HG02763 (cell line): ENCODE measurements around the gene RASA3.

Experiments used
- ATAC-seq: cut with Tn5 transposase; IDR thresholded peaks from one replicate; pipeline ENCODE4 v1.9.1; 2021; ENCODE audit warnings: mild to moderate bottlenecking, moderate library complexity; ENCODE audit not compliant: unreplicated experiment

The RASA3 gene

DNA sequence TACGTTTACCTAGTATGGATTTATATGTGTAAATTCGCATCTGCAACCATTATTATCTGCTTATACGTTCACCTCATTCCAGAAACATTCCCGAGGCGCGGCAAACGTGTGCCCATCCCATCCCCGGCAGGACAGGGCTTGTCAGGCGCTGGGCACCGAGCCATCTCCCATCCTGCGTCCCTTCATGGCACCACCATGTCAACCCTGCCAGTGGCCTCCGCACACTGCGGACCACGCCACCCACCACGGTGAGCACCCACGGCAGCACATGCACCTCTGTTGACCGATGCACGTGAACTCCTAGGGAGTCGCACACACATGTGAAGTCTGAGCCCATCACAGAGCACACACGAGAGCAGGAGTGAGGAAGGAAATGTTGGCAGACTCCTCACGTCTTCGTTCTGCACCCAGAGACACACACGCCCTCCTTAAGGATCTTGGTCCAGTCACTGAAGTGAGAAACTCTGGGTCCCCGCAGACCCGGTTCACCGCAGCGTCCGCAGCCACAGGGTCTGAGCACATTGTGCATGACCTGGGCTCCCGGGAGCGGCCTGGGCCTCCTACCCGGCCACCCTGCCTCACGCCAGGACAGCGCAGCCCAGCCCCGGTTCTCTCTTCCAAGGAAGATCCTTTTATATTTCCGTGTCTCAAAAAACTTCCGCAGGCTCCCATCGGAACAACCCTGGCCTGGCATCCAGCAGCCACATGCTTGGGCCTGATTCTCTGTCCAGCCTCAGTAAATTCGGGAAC, 90.2 kb downstream of the RASA3 start:
- ATAC-seq: no peak

DNA sequence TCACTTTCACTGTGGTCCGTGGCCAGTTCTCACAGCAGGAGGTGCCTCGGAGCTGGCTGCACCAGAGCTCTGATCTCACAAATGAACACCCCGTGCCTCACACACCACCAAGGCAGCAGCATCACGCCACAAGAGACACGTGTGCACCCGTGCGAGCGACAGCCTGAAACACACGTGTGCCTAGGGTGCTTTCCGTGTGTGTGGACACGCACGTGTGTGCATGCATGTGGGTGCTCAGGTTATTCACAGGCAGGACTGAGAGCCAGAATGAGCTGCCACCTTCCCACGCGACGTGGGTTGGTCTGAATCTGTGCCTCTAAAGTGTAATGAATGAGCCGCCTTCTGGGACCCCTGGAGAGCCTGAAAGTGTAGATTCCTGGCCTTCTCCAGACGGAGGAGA, 90.9 kb downstream of the RASA3 start:
- ATAC-seq: no peak

DNA sequence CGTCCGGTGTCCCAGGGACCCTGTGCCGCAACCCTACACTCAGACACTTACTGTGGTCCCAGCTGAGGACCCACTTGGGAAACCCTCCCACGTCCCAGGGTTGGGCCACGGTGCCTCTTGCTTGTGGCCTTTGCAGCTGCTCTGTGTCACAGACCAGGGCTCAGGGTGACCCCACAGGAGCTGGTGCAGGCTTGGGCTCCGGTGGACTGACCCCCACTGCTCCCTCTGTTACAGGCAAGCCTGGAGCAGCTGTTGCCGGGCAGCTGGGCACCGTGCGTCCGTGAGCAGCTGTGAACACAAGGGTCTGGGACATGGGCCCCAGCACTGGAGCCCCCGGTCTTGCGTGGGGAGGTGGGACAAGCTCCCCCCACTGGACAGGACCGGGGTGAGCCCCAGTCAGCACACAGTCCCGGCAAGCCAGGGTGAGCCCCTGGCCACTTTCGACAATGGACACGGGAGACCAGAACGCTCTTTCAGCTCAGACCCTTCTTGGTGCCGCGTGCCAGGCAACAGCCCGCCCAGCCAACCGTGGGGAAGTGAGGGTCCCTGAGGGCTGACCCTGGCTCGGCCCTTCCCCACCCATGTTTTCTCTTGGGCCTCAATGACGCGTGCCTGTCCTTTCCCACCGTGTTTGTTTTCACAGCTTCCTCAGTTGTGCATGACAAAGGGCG, 92.8 kb downstream of the RASA3 start:
- ATAC-seq: no peak

DNA sequence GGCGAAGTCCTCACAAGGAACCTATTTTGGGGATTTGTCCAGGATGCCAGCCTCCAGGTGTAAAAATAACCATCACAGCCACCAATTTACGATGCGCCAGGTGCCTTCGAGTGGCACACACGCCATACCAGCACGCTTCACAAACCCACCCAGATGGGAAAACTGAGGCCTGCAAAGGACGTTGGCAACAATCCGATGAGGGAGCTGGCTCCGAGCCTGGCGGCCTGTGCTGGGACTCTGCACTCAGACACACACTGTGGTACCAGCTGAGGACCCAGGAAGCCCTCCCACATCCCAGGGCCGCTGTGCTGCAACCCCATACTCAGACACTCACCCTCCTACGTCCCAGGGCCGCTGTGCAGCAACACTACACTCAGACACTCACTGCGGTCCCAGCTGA, 93.5 kb downstream of the RASA3 start:
- ATAC-seq: no peak

DNA sequence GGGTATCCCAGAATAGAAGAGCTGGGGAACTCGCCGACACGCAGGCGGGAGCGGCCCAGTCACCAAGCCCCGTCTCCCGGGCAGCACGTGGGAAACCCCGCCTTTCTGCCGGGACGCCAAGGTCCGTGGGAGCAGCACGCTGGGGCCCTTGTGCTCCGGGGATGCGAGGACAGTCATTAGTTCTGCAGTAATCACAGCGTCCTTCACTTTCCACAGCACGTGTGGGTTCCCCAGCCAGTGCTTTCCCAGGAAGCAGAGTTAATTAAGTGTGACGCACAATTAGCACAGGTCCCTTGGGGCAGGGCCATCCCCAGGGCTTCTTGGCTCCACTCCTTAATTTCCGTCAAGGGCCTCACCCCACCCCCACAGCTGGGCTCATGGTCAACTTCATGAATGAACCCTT, 94.2 kb downstream of the RASA3 start:
- no peak for ATAC-seq

DNA sequence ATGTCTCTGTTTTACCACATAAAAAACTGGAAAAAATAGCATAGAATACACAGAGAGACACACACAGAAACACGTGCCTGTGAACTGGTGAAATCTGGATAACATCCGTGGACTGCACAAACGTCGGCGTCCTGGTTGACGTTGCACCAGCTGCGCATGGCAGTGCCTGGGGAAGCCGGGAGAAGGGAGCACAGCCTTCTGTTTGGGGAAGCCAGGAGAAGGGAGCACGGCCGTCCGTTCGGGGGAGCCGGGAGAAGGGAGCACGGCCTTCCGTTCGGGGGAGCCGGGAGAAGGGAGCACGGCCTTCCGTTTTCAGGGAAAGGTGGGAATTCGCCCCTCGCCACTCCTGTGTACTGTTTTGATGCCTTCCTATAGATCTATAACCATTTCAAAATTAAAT, 94.7 kb downstream of the RASA3 start:
- no peak for ATAC-seq

DNA sequence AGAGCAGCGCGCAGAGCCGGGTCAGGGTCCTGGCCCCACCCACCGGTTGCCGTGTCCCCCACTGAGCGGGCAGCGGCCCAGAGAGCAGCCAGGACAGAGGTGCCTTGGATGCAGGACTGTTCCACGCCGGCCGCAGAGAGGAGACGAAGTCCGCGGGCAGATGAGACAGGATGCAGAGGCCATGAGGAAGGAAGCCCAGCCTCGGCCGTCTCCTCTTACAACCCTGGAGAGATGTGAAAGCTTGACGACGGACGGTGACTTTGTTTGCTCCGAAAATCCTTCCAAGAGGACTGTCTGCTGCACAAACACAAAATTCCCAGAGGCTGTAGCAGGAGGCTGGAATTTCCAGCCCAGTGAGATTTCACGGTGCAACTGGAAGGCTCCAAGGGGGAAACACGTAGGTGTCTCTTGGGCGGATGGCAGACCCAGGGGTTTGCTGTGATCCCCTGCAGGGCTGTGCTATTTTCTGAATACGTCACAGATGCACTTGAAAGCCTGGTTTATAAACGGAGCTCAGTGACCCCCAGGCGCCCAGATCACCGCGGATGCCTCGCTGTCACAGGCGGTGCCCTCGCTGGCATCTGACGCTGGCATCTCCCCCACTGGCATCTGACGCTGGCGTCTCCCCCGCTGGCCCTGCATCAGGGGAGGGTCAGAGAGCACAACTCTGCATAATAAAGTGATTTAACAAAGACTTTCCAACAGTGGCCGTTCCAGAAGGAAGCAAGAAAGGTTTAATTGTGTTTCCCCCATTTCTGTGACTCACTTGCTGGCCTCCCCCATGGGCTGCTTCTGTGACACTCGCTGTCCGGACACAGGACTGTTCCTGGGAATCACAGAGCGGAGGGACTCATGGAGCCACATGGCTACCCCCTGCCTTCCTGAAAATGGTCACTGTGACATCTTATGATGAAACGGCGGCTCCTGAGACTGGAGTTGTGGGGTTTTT, 96.6 kb downstream of the RASA3 start:
- no peak for ATAC-seq

DNA sequence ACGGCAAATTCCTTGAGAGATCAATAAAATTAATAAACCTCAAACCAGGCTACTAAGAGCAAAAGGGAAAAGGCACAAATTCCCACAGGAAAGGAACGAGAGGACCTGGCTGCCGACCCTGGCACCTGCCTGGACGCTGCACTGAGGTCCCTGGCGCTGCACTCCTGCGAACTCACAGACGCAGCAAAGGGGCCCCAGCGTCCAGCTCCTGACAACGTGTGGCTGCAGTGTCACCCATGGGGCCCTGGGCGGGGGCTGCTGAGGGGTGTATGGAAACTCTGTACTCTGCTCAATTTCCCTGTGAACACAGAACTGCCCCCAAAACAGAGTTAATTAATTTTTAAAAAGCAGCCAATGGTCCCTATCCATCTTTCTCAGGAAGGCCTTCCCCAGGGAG, 97.2 kb downstream of the RASA3 start:
- ATAC-seq: no peak

DNA sequence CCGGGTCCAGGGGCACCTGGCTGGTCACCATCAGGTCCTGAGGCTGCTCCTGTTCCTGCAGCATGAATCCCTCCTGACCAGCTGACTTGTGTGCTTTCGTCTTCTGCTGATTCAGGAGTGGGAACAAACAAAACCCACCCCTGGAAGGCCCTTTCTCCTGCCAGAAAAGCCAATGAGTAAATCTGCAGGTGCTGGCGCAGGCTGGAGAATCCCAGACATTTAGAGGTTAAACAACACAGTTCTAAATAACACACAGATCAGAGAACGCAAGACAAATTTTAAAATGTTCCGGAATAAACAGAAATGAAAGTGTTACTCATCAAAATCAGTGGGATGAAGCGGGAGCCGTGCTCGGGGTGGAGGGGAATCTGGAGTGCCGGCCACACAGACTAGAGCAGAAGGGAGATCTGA, 97.9 kb downstream of the RASA3 start:
- ATAC-seq: no peak

DNA sequence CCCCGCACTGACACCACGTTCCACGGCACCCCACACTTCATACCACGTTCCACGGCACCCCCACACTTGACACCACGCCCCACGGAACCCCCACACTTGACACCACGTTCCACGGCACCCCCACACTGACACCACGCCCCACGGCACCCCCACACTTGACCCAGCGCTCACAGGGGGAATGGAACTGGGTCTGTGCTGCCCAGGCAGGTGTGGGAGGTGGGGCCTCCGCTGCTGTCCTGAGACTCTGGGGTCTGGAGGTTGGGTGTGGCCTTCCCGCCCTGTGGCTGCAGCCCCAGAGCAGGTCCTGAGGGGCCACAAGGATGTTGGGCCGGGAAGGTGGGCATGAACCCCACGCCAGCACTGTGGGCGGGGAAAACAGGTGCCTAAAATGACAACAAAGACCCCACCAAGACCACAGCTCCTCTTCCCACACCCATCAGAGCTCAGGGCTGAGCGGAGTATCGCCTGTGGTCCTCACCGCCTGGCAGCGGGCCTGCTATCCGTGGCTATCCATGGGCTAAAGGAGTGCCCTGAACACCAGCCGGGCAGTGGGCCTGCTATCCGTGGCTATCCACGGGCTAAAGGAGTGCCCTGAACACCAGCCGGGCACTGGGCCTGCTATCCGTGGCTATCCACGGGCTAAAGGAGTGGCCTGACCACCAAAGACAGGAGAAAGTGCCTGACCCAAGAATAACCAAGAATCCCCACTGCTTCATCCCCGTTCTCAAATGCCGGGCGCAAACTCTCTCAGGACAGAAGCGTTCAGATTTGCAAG, 98.7 kb downstream of the RASA3 start:
- no peak for ATAC-seq

DNA sequence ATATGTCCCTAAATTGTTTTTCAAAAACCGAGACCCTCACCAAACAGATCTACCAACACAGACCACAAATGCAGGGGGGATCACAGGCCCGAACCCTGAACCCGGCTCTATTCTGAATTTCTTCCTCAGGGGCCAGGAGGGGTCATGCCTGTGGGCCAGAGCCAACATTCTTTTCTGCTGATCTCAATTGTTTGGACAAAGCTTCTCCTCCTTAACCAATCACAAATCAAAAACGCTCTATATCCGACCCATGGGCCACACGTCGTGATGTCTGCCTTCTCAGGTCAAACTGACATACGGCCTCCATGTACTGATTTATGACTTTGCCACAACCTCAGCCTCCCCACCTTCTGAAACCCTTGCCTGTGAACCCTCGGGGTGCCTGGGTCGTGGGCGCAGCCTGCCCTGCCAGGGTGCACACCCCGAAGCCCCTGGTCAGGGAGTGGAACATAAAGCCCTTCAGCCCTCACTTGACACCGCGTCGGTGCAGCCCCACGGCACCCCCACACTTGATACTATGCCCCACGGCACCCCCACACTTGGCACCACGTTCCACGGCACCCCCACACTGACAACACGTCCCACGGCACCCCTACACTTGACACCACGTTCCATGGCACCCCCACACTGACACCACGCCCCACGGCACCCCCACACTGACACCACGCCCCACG, 100.2 kb downstream of the RASA3 start:
- ATAC-seq: no peak

DNA sequence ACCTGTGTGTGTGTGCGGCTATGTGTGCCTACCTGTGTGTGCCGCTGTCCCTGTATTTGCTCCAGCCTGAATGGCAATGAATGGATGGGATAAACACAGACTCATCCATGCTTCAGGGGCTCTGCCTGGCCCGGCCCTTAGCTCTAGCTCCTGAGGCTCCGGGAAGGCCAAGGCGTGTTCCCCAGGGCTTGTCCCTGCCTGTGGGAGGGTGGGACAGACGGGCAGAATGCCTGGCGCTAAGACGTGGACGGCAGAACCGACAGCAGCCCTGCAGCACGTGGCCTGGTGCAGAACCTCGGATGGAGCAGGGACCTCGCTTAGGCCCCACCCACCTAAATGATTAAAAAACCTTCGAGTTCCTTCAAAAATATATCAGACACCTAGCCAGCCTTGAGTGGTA, 100.8 kb downstream of the RASA3 start:
- no peak for ATAC-seq

DNA sequence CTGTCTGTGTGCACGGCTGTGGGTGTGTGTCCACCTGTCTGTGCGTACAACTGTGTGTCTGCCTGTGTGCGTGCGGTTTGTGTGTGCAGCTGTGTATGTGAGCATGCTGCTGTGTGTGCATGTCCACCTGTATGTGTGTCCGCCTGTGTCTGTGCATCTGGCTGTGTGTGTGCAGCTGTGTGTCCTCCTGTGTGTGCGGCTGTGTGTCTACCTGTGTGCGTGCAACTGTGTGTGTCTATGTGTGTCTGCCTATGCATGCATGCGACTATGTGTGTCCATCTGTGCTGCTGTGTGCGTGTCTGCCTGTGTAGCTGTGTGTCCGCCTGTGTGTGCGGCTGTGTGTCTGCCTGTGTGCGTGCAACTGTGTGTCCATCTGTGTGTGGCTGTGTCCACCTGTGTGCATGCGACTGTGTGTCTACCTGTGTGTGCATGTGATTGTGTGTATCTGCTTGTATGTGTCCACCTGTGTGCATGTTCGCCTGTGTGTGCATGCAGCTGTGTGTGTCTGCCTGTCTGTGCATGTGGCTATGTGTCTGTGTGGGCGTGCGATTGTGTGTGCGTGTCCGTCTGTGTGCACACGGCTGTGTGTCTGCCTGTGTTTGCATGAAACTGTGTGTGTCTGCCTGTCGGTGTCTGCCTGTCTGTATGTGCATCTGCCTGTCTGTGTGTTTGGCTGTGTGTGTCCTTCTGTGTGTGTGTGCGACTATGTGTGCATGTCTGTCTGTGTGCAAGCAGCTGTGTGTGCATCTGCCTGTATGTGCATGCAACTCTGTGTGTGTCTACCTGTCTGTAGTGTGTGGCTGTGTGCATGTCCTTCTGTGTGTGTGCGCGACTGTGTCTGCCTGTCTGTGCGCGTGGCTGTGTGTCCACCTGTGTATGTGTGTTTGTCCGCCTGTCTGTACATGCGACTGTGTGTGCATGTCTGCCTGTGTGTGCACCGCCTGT, 101.5 kb downstream of the RASA3 start:
- no peak for ATAC-seq

DNA sequence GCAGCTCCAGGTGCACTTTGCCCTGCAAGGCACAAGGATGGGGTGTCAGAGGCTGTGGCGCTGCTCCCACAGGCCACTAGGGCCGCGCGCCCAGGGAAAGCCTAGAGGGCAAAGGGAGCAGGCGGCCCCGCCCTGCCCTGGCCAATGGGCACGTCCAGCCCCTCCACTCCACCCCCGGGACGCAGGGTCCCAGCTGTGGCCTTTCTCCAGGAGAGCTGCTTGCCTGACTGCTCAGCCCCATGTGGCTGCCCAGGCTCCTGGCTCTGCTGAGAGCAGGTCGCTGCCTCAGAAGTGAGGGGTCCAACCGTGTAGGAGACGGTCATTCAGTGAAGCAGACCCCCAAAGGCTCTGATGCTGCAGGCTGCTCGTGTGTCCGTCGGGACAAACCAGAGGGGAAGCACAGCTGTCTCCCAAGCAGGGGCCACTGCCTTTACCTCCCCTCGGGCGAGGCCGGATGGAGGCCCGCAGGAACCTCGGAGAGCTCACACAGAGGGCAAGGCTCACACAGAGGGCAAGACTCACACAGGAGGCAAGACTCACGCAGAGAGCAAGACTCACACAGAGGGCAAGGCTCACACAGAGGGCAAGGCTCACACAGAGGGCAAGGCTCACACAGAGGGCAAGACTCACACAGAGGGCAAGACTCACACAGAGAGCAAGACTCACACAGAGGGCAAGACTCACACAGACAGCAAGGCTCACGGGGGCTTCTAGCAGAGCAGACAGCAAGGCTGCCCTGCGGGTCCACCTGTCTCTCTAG, 102.4 kb downstream of the RASA3 start:
- ATAC-seq: no peak

DNA sequence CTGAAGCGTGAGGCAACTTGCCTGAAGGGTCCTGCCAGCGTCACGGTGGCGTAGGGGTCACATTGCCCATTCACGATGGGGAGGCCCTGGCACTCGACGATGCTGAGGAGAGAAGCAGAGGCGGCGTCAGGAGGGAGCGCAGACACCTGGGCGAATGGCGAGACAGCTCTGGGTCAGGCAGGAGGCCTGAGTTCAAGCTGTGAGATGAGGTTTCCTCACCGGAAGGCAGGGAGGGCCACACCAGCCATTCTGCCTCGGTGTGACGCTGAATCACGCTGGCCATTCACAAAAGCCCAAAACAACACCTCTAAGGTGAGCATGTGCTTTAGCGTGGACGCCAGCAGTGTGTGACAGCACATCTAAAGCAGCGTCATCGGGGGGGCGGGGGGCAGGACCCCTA, 104.6 kb downstream of the RASA3 start:
- no peak for ATAC-seq

DNA sequence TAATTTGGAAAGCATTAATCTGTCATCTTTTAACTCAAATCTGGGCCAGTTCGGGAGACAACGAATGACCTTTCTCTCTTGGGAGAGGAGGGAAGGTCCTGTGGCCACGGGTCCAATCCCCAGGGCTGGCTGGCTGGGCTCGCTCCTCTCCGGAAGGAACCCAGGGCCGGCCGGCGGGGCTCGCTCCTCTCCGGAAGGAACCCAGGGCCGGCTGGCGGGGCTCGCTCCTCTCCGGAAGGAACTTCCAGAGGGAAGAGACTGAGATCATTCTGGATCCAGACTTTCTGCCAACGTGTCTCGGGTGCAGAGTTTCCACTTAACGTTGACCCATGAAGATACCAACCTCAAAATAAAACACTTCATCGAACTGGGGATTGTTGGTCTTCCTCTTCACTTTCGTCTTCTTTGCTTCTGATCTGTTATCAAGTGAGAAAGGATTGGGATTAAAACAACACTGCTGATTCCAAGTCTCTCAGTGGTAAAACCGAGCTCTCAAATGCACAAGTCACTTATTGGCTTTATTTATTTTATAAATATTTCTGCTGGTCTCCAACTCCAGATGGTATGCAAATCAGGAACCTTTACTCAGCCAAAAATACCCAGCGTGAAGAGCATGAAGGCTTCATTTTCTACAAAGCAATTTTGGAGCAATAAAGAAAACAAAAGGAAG, 105.2 kb downstream of the RASA3 start:
- ATAC-seq: no peak

DNA sequence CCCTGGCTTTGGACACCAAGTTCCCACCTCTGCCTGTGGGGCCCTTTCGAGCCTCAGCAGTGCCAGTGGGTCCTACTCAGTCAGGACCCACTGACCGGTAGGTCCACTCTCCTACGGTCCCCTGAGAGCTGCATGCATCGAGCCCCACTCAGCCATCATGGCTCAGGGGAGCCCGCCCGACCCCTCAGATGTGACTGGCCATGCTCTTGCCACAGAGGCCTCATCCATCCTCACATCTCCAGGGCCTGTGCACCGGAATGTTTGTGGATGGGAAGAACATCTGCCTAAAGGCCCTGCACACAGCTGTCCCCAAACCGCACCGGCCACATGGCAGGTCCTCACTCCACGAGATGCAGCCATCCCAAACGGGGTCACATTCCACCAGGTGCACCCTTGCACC, 105.9 kb downstream of the RASA3 start:
- ATAC-seq: no peak
